HG03469 (cell line): ENCODE data around the gene PRXL2B.
"Not testable (repeated sequence)": the region's sequence is repeated elsewhere in the genome, so short reads cannot be mapped to it uniquely, and the experiment has no call there.

Experiments used
- ATAC-seq: cut with Tn5 transposase; IDR thresholded peaks from one replicate; pipeline ENCODE4 v1.9.1; 2021; ENCODE audit warnings: mild to moderate bottlenecking, moderate library complexity, moderate number of reproducible peaks; ENCODE audit not compliant: unreplicated experiment

The PRXL2B gene

DNA sequence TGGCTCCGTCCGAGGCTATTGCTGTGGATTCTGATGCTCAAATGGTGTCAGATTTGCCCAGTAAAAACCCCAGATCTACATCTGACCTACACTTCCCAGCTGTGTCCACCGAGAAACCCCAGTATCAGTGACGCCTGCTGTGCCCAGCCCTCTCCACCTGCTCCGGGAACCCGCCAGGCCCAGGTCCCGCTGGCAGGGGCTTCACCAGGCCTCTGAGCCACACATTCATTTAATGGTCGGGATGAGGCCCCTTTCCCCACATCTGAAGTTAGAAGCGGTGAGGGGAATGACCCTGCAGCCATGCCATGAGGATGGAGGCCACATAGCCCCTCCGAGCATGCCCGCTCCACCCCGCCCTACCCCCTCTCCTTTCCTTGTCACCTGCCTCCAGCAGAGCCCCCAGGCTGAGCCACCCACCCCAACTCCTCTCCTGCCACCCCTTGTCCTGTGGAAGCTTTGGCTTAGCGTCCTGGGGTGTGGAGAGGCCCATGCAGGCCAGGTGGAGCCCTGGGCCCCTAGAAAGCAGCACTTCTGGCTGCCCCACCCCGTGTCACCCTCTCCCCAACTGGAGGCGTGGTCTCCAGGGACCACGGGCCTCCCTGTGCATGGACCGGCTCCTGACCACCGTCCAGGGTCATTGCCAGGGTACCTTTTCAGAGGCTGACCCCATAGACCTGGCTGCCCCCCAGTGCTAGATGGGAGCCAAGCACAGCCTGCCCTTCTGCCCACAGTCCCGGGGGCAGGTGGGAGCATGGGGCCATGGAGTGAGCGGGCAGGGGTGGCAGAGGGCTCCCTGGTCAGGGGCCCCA, 22.4 kb upstream of the PRXL2B start:
- ATAC-seq = no peak

DNA sequence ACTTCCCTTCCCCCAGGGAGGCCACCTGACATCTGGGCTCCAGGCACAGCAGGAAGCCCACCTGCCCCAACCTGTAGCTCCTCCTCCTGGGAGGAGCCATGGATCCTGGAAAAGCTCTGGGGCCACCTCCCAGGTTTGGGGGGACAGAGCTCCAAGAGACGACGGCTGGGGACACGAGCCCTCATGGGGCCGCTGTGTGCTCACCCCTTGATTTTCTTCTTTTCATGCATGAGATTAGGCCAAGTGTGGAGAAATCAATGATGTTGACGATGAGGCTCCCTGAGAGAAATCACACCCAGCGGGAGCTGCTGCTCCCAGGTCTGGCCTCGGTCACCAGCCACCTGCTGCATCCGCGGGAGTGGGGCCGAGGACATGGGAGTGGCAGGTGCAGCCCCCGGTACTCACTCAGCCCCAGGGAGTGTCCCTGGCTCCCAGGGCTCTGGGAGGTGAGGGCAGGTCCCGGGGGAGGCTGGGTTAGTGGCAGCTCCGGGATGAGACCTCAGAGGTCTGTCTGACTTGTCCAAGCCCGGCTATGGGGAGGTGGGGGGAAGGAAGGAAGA, 21.7 kb upstream of the PRXL2B start:
- ATAC-seq = no peak

DNA sequence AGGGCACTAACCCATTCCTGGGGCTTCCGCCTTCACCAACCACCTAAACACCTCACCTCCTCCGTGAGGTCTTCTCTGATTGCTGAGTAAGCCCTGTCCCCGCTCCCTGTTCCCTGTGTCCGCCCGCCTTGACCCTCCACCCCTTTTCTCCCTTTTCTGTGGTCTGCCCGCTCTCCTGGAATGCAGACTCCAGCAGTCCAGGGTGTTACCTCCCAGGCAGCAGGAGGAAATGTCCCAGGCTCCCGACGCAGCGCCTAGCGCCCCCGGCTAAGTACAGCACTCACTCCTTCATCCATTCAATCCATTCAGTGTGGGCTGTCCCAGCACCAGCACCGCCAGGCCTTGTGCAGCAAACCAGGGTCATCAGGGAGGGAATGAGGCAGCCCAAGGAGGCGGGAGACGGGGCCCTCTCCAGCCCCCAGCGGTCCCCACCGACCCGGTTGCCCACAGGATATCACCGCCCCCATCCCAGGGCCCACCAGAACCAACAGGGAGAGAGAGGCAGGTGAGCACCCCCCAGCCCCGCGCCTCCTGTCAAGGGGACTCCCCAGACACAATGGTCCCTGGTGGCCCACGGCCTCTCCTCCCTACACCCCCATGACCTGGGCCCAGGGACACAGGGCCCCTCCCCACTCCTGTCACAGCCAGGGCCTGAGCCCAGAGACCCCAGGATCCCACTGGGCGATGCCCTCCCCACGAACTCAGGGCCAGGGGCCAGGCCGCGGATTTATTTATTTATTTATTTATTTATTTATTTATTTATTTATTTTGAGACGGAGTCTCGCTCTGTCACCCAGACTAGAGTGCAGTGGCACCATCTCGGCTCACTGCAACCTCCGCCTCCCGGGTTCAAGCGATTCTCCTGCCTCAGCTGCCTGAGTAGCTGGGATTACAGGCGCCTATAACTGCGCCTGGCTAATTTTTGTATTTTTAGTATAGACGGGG, 20.2 kb upstream of the PRXL2B start:
- ATAC-seq = no peak

DNA sequence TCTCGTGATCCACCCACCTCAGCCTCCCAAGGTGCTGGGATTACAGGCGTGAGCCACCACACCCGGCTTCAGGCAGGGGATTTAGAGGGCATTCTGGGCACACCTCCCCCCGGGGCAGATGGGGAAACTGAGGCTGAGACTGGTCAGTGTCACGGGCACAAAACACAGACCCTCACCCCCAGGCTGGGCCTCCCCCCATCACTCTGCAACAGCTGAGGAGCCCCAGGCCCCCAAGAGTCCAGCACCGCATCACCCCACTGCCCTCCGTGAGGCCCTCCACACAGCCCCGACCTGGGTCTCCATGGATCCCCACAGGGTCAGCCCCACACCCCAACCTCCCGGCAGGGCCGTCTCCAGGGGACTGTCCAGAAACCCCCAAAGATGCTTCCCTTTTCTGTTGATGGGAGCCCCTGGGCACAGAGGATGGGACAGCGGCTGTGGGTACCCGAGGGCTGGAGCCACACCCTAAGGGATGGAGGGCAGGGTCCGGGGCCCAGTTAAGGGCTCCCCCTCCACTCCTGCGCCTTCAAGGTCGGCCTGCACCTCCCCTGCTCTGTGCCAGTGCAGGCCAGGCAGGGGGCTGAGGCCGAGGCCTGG, 19.4 kb upstream of the PRXL2B start:
- ATAC-seq = no peak

DNA sequence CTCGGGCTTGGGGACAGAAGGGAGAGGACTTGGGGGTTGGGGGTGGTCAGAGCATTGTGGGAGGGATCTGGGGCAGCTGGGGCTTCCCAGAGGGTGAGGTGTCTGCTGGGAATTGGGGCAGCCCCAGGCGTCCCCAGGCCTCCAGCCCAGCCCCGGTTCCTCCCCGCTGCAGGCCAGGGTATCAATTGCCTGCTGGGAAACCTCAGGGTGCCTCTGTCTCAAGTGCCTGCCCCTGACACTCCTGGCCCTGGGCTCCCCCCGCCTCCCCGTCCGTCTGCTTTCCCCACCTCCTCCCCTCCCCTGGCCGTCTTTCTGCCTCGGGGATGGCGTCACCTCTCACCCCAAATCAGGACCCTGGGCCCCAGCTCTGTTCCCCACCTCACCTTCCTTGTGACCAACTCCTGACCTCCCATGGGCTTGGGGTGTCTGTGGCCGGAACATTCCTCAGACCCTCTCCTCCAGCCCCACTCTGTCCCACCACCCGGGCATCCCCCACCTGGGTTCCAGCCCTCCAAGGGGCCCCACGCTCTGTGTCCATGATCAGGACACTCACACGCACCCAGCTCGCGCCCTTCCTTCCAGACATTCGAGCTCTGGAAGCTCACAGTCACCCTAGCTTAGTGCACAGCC, 18.3 kb upstream of the PRXL2B start:
- not testable (repeated sequence) for ATAC-seq

DNA sequence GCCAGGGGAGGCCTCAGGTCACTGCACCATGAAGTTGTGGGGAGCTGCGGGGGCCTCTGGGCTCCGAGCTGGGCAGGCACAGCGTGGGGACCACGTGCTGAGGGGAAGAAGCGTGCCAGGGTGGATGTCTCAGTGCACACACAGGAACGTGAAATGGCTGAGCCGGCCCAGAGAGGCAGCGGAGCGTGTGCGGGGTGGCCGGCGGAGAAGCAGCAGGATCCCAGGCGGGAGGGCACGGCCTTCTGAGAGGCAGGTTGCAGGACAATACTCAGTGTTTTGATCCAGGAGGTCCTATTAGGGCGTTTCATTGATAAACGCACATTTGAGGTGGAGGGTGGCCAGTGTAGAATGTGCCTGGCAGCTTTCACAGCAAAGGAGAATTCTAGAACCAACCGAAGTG, 17.5 kb upstream of the PRXL2B start:
- ATAC-seq = no peak

DNA sequence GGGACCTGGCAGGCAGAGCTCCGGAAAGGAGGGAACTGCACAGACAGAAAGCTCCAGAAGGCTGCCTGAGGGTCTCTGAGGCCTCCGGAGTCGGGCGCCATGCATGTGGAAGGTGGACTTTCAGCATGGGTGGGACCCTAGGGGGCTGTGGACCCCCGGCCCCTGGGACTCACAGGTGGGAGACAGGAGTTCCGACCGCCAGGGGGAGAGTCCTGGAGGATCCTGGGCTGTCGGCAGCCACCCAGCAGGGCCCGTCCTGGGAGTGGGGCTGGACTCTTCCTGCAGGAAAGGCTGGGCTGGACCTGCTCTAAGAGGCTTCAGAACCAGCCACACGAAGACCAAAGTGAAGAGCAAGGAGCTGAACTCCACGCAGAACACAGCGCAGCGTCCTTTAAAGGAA, 16.9 kb upstream of the PRXL2B start:
- not testable (repeated sequence) for ATAC-seq

DNA sequence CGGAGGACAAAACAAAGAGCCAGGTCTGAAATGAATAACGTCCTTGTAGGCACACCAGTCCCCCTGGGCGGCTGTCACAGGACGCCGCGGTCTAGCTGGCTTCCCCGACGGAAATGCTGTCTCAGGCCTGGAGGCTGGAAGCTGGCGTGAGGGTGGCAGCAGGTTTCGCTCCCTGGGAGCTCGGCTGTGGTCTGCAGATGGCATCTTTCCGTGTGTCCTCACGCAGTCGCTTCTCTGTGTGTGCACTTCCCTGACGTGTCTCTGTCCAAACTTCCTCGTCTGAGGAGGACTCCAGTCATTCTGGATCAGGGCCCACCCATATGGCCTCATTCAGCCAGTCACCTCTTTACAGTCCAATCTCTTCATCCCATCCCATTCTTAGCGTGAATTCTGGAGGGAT, 16.2 kb upstream of the PRXL2B start:
- ATAC-seq = no peak

DNA sequence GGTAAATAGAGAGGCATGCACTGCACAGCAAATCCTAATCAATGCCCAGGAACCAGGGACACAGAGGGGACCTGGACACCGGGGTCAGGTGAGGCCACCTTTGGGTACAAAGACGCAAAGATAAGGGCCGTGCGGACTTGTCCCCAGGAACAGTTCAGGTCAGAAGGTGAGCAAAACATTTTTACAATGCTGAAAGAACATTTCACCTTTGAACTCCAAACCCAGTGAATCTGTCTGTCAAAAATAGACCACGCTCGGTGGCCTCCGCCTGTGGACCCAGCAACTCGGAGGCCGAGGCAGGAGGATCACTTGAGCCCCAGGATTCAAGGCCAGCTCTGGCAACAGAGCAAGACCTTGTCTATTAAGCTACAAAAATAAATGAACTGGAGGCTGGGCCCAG, 15.2 kb upstream of the PRXL2B start:
- no peak for ATAC-seq

DNA sequence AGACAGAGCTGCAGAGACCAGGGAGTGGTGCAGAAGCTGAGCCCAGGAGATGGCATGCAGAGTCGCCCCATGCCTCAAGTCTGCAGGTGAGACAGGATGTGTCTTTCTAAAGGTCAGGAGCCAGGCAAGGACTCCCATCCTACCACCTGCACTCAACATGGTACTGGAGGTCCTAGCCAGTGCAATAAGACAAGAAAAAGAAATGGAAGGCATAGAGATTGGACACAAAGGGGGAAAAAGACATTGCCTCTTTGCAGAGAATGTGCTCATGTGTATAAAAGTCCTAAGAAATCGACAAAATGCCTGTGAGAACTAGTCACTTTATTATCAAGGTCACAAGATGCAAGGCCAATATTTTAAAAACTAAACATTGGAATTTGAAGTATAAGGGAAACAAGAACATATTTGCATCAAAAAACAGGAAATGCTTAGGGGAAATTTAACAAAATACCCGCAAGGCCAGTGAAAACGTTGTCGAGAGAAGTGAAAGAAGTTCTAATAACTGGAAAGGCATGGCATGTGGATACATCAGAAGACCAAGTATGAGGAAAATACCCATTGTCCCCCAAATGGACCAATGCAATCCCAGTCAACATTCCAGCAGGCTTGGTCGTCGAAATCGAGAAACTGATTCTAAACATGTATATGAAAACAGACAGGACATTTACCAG, 13.2 kb upstream of the PRXL2B start:
- ATAC-seq = no peak

DNA sequence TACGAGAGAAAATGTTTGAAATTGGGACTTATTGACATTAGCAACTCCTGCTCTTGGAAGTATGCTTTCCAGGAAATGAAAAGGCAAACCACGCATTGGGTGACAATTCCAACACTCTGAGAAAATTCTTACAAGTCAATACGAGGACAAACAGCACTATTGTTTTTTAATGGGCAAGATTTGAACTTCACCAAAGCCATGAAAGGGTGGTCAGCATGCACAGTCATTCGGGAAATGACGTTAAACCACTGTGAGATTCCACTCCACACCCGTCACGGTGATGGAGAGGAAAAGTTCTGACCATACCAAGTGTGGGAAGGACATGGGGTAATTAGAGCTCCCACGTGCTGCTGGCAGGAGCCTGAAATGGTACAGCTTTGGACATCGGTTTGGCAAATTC, 12.2 kb upstream of the PRXL2B start:
- no peak for ATAC-seq

DNA sequence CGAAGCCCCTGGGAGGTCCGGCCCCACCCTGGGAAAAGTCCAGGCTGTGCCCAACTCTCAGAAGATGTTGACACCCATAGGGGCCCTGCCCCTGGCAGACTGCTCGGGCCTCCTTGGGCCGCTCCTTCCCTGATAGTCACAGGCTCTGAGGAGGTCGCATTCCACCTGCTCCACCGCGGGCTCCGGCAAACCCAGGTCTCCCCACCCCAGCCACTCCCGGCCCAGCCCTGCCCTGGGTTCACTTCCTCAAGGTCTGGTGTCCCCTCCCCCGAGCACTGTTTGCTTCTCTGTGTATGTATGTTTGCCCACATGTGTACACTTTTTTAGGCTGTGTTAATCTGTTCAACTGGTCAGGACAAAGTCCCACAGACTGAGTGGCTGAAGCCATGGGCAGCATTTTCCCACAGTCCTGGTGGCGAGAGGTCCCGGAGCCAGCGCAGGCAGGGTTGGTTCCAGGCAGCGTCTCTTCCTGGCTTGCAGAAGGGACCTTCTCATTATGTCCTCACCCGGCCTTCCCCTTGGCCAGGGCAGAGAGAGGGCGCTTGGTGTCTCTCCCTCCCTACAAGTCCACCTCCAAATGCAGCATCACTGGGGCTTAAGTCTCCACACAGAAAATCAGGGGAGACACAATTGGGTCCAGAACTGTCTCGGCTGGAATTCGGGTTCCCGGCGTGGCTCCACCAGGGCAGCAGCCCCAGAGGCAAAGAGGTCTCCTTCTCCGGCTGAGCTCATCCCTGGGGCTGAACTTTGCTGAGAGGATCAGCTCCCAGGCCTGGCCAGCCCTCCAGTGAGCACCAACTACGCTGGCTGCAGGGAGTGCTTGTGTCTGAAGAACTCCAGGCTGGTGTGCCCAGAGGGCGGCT, 10.5 kb upstream of the PRXL2B start:
- no peak for ATAC-seq

DNA sequence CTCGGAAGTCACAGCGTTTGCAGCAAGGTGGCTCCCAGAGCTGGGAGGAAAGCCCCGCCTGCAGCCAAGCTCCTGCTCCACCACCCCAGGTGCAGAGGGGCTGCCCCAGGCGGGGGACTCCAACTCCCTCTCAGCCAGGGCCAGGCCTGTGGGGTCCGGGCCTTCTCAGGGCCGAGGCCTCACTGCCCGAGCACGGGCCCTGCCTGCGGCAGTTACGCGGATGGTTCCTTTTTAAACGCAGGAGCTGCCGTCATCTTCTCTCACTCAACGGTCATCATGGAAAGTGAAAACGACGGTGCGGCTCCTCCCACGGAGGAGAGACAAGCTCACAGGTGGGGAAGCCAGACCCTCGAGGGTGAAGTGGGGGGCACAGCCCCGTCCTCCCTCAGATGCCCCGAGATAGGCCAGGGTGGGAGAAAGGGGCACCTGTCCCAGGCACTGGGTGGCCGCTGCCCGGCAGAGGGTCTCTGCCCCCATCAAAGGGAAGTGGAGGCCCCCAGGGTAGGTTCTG, 9.0 kb upstream of the PRXL2B start:
- not testable (repeated sequence) for ATAC-seq

DNA sequence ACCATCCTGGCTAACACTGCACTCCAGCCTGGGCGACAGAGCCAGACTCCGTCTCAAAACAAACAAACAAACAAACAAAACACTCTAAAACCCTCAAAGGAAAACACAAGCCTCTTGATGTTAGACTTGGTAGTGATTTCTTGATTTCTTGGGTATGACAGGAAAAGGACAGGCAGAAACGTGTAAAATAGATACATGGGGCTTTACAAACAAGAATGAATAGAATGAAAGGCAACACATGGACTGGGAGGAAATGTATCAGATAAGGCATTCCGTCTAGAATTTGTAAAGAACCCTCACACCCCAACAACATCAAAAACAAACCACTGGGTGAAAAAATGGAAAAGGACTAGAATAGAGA, 7.8 kb upstream of the PRXL2B start:
- ATAC-seq = no peak

DNA sequence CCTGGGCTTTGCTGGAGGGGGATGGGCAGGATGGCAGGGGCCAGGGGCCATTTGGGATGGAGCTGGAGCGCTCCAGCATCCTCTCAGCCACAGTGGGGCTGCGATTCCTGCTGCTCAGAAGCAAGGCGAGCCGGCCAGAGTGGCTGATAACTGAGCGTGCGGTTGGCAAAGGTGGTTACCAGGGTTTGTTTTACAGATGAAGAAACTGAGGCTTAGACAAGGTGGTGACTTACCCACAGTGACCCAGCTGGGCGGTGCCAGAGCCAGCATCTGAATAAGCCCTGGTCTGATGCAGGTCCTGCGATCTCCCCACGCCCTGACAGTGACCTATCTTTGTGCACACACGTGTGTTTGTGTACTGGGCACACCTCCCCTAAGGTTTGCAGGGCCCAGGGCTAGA, 5.9 kb upstream of the PRXL2B start:
- ATAC-seq = no peak

DNA sequence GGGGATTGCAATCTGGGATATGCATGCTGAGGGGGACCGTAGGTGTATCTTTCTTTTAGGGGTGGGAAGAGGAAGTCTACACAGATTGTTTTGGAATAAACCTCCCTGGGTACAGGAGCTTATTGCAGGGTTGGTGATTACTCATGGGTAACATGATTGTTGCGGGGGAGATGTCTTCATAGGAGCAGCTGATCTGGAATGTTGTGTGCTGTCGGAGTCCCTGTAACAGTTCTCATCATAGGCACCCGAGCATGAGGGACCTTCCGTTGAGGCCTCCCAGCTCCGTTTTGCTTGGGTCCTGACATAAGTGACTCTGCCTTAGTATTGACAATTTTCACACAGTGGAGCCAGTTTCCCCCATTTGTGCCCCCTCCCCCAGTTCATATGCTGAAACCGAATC, 4.2 kb upstream of the PRXL2B start:
- no peak for ATAC-seq

DNA sequence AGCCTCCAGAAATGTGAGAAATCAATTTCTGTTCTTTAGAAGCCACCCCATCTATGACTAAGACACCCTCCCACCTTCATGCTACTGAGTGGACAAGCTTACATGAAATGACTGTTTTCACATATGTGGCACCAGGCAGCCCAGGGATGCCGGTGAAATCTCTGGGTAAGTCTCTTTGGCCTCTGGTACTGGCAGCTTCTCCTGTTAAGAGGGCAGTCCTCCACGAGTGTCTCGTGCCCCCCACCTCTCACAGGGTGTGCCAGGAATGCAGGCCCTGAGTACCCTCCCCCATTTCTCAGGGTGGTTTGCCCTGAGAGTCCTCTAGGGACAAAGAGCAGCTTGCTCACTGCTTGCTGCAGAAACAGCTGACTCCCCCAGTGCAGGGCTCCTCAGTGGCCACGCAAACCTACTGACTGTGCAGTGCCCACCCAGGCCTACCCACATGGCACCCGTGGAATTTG, 3.2 kb upstream of the PRXL2B start:
- no peak for ATAC-seq

DNA sequence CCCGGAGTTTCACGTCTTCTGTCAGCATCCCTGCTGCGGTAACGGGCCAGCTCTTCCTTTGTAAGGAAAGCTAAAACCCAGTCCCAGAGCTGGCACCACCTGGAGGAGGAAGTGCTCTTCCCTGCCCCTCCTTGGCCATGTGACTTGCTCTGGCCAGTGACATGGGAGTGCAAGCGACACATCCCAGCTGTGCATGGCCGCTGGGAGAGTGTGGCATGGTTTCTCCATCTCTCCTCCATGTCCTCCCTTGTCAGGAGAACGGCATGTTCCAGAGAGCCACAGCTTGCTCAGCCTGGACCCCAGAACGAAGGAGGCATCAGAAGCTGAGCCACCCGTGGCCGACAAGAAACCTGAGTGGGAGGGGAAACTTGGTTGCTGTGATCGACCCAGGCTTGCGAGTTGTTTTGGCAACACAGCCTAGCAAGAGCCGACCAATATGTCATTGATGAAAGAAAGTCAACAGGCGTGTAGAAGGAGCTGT, 2.7 kb upstream of the PRXL2B start:
- ATAC-seq = no peak
